GM18520 (cell line): ENCODE data around the gene MAPRE2.
"Not testable (repeated sequence)": the region's sequence is repeated elsewhere in the genome, so short reads cannot be mapped to it uniquely, and the experiment has no call there.

Experiments used
- ATAC-seq: cut with Tn5 transposase; IDR thresholded peaks from one replicate; pipeline ENCODE4 v1.9.1; 2021; ENCODE audit not compliant: unreplicated experiment

MAPRE2 gene

GRCh38 chr18:35089382-35089781 is 48.2 kb downstream of the MAPRE2 start:
- ATAC-seq, result no peak

GRCh38 chr18:35089891-35090550 is 48.8 kb downstream of the MAPRE2 start:
- no peak for ATAC-seq

- ATAC-seq, result no peak
These were observed 50.6 kb downstream of the MAPRE2 start for GRCh38 chr18:35091841-35092240.

GRCh38 chr18:35095983-35096676 is 54.9 kb downstream of the MAPRE2 start:
- peak; percentile 88 for ATAC-seq

DNA sequence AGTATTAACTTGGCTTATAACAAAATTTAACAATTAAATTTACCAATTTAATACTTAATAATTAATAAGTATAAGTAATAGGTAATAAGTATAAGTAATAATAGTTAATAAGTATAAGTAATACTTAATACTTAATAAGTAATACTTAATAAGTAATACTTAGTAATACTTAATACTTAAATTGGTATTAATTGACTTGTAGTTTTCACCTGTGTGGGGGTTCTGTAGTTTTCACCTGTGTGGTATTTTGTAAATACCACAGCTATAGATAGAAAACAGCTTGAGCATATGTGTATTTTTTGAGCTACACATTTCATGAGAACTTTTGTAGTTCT is 55.4 kb downstream of the MAPRE2 start:
- peak; percentile 1 for ATAC-seq

GRCh38 chr18:35097195-35097594 is 56.0 kb downstream of the MAPRE2 start:
- ATAC-seq, result no peak

GRCh38 chr18:35097763-35098162 is 56.5 kb downstream of the MAPRE2 start:
- no peak for ATAC-seq

DNA sequence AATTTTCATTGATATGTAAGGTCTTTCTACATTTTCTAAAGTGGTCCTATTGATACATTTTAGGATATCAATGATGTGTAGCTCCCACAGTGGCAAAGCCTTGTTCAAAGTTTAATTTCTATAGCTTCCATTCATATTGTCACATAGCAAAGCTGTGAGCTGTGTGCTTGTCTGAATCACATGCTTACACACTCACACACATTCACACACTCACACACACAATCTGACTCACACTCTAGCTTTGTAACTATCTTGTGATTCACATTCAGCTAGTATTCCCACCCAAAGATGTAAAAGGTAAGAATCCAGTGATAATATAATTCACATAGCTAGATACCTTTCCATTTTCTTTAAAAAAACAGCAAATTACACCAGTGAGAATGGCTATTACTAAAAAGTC is 58.7 kb downstream of the MAPRE2 start:
- ATAC-seq, result no peak

GRCh38 chr18:35104391-35105051 is 63.3 kb downstream of the MAPRE2 start:
- no peak for ATAC-seq

DNA sequence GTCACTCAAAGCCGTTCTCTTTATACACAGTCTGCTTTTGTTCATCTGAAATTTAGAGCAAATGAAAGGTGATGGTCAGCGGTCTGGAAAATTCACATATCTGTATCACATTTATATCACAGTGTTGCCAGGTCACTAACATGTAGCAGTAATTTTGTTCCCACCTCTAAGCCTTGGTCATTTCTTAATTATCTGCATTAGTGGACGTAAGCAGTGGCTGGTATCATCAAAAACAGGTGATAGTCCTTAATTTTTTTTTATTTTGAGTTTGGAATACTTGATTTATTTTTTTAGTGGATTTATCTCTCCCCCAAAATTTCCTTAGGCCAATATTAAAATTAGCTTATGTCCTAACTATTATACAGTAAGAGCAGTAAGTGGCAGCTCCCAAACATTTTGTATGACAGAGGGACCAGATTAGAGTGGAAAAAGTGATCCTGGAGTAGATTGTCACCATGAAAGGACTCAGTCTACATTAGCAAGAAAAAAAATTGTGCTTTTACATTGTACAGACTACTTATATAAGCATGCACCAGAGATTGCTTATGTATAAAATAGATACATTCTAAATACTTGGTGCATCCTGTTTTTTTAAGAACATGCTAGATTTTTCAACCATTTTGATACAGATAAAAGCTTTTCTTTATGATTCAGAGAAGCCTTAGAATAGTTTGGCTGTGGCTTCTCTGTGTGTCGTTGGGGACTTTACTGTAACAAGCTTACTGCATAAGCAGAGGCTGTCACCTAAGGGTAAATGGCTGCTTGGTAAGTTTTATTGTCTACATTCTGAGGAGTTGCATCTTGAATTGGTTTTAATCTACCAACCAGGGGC is 65.0 kb downstream of the MAPRE2 start:
- no peak for ATAC-seq

- no peak for ATAC-seq
These were observed 65.6 kb downstream of the MAPRE2 start for GRCh38 chr18:35106845-35107148.

DNA sequence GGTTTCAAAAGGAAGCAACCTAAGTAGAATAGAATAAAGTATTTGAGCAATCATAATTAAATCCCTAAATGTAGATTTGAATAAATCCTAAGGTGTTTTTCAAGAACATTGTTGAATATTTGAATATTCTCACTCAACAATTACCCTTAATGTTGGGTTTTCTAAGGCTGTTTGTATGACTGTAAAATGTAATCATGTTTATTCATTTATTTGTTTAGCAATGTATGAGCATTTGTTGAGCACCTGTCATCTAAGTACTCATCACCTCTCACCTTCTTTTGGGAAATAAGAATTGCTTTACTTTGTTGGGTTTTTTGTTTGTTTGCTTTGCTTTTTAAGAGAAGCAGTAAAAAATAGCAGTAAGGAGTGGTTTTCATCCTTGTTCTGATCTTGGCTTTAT is 66.0 kb downstream of the MAPRE2 start:
- no peak for ATAC-seq

- not testable (repeated sequence) for ATAC-seq
These were observed 66.9 kb downstream of the MAPRE2 start for GRCh38 chr18:35108088-35108487.

- ATAC-seq, result no peak
These were observed 68.8 kb downstream of the MAPRE2 start for GRCh38 chr18:35110059-35110458.

- ATAC-seq, result no peak
These were observed 69.6 kb downstream of the MAPRE2 start for GRCh38 chr18:35110554-35111485.

DNA sequence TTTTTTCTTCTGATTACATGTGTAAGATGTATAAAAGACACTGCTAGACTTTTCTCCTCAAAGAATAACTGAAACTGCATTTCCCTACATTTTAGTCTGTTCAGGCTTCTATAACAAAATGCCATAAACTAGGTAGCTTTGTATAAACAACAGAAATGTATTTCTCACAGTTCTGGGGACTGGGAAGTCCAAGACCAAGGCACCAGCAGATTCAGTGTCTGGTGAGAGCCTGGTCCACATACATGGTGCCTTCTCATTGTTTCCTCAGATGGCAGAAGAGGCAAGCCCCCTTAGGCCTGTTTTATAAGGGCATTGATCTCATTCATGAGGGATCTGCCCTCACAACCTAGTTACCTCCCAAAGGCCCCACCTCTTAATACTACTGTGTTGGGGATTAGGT is 71.5 kb downstream of the MAPRE2 start:
- ATAC-seq, result no peak

- ATAC-seq, result no peak
These were observed 73.1 kb downstream of the MAPRE2 start for GRCh38 chr18:35114305-35114704.

DNA sequence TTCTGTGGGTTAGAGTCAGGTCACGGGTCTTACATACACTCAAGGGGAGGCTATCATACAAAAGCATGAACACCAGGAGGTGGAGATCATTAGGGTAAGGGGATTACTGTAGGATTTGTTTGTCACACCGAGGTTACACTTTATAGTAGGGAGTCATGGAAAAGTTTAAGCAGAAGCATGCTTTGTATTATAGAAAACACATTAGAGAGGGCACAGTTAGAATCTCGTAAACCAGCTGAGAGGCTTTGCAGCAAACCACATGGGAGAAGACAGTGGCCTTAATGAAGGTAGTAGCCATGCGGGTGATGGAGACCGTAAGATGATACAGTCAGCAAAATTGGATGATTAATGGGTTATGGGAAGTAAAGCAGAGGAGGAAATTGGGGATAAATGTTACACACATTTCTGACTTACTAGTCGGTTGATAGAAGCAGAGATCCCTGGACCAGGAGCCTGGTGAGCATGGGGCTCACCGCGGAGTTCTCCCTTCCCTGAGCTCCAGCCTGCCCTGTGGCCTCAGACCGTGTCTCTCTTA is 75.6 kb downstream of the MAPRE2 start:
- ATAC-seq, result no peak

DNA sequence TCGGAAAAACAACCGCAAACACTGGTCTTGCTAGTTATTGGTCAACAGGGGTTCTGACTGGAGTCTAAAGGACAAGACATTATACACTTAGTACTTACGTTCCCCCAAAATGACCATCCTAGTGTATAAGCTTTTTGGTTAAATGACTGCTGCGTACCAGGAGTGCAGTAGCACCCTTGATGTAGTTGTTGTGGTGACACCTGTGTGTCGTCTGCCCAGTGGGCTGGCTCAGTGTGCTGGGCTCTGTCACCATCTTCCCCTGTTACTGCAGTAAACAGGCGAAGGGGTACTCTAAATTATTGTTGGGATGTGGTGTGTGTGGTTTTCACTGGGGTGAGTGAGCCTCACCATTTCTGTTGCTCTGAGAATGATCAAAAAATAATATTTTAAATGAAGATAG is 76.2 kb downstream of the MAPRE2 start:
- no peak for ATAC-seq

- no peak for ATAC-seq
These were observed 76.8 kb downstream of the MAPRE2 start for GRCh38 chr18:35117951-35118411.
